Stimulated activated CD4-positive, alpha-beta T cell treated with anti-CD3 and anti-CD28 coated beads, Interleukin-4, amount 100 ng/mL, for 1 hour (primary cell): ENCODE data around the gene WDFY4.

Experiments
- DNase-seq: peaks from one replicate; pipeline ENCODE4 v3.0.0-alpha.2; 2020

WDFY4 gene

DNA sequence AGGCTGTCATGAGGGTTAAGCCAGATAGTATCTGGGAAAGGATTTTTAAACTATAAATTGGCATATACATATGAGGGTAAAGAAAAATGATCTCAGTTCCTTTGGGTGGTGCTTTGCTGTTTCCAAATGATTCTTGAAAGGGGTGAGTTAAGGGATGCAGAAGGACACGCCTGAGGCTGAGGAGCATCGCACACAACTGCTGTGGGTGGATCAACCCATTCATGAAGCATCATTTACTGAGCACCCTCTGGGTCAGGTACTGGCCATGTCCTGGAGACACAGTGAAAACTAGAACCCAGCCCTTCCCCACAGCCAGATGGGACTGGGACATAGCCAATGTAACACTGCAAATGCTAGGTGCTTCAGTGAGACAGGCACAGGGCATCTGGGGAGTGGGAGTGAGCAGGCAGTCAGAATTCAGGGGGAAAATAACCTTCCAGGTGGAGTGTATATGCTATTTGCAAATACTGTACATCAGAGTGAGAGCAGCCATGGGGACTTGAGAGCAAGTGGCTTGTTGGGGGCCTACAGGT lies 112.1 kb downstream of the WDFY4 start:
- DNase-seq: no peak

DNA sequence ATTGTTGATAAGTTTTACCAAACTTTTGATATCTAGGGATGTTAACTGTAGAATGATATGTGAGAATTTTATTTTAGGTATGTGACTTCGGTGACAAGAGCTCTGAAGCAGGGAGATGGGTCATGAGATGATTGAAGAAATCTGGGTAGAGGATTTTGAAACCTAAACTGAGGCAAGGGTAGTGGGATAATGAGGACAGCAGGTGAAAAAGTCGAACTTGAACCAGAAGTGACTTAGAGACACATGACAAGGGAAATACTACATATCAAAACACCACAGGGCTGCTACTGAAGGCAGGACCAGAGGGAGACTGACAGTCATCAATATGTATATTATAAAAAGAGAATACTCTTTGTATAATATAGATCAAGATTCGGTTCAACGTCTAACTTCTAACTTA lies 113.2 kb downstream of the WDFY4 start:
- DNase-seq: no peak

DNA sequence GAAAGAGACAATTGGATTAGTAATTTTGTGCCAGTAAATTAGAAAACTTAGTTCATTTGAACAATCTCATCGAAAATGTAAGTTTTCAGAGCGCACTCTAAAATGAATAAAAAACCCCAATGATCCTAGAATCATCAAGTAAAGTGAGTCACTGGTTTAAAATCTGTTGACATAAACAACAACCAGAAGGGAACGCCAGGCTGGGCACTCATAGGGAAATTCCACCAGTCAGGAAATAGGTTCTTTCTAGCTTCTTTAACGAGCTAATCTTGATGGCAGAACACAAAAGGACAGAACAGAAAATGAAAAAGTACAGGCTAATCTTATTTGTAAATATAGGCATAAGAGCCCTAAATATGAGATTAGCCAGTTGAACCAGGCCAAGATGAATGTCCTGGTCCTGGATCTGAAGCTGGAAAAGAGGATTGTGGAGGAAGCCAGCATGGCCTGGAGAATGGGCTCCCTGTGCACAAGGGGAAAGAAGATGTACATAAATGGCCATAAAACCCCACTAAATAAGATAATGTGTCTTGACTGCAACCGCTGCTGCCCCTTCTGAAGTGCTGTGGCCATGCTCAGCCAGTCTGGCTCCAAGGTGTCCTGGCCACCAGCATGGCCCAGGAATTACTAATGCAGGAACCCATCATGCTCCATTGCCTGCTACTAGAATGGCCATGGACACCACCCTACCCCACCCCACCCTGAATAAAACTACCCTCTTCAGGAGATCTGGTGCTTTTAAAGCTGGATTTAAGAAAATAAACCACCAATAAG lies 114.0 kb downstream of the WDFY4 start:
- no peak for DNase-seq

DNA sequence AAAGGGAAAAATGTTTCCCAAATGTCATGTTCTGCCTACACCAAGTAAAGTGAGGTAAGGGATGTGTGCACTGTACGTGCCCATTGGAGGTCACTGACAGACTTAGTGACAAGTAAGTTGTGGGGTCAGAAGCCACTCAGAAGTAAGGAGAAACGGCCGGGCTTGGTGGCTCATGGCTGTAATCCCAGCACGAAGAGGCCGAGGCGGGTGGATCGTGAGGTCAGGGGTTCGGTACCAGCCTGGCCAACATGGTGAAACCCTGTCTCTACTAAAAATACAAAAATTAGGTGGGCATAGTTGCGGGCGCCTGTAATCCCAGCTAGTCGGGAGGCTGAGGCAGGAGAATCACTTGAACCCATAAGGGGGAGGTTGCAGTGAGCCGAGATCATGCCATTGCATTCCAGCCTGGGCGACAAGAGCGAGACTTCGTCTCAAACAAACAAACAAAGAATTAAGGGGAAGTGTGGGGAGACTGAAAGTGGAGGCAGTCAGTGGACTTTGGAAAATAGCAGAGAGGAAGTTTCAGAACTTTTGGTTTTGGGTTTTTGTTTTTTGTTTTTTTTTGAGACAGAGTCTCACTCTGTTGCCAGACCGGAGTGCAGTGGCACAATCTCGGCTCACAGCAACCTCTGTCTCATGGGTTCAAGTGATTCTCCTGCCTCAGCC lies 114.8 kb downstream of the WDFY4 start:
- no peak for DNase-seq

DNA sequence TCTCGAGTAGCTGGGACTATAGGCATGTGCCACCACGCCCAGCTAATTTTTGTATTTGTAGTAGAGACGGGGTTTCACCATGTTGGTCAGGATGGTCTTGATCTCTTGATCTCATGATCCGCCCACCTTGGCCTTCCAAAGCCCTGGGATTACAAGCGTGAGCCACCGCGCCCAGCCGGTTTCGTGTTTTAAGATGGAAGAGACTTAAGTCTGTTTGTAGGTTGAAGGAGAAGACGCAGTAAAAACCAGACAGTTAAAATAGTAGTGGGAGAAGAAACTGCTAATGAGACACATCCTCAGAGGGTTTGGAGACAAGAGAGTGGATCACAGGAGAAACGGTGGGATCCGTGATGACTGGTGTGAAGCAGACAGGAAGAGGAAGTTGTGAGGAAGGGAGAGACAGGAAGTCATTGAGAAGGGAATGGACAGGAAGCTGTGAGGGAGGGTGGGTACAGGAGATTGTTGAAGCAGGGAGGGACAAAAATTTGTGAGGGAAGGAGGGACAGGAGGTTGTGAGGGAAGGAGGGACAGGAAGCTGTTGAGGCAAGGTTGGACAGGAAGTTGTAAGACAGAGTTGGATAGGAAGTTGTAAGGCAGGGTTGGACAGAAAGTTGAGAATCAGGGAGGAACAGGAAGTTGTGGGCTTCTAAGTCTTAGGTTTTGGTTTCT lies 115.5 kb downstream of the WDFY4 start:
- no peak for DNase-seq

DNA sequence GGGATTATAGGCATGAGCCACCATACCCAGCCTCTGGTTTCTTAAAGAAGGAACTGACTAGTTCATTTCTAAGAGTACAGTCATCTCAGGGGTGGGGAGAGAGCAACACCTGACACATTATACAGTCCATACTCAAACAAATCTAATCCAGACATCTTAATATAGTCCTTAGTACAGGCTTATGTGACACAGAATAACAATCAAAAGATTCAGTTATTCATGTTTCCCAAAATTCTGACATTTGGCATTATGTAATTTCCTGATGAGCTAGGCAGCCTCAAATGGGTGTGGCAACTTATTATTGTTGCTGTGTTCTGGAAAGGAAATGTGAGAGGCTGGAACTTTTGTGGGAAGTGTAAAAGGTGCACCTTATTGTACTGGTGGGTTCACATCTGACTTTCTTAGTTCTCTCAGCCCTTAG lies 116.3 kb downstream of the WDFY4 start:
- no peak for DNase-seq

DNA sequence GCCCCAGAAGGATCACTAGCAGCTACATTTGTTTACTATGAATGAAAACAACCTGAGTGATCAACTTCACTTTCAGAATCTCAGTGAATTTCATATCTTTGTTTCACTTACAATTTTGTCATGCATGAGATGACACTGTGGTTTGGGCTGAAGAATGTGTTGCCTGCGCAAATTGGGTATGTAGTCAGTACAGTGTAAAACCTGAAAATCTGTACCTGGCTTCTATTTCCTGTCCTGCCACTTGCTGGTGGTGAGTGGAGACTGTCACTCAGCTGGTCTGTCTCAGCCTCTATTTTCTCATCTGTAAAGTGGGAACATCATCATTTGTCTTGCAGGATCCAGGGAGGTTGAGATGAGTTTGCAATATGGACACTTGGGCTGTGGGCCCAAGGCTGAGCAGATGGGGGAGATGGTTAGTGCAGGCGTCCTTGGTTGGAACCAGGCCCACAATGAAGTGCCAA lies 118.0 kb downstream of the WDFY4 start:
- no peak for DNase-seq

DNA sequence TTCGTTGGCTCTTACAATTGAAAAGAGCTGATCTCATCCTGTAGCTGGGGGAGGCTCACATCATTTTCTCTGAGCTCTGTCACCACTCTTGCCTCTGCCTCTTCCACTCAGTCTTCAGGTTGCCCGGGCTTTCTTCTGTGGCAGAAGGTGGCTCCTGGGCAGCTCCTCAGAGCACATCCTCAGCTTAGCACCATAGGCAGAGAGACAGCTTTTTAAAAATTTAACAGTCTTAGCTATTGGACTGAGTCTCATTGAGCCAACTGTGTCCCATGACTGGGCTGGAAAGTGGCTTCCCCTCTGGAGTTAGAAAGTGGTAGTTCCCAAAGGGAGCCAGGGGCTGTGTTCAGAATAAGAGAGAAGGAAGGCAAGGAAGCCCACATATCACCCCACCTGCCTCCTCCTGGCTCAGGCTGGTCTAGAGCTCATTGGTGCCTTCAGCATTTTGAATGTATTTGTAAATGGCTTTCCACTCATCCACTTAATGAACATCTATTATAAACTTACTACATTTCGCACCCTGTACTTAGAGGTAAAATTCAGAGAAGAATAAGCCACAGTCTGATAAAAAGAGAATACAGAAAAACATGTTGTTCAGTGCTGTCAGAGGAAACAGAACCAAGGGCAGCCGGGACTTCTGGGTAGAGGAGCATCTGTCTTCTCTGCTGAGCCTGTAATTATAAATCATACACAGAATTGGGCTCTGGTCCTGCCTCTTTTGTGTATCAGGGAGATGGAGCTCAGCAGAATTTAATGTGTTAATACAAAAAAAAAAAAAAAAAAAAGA lies 119.3 kb downstream of the WDFY4 start:
- DNase-seq: no peak

DNA sequence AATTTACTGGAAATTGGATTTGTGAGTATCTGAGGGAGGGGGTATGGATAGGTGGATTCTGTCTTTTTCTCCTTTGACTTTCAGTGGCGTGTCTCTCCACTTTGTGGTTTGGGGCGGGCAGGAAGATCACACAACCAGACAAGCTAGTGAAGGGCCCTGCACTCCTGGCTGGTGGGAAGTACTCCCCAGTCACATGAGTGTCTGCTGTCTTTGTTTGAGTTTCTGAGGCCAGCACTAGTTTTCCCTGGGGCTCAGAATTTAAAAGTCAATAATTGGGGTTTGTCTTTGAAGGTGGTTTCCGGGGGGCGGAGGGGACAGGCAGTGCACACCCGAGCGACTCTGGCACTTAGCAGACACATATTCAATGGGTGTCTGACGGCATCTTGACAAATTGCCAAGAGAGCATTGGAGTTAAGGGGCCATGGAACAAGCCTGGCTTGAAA lies 120.1 kb downstream of the WDFY4 start:
- no peak for DNase-seq

DNA sequence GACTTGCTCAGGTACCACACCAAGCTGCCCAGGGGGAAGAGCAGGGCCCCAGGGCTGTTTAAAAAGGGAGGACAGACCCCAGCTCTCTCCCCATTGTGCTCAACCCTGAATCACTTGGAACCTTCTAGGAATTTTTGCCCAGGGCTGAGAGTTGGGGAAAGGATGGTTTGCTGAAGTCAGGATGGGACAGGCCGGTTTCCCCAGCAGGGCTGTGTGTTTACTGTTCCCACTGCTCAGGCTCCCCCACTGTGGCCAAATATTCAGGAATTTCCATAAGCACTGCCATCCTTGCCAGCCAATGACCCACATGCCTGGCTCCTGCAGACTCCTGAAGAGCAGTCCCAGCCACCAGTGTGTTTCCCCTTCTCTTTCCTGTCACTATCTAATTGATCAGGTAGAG lies 120.7 kb downstream of the WDFY4 start:
- DNase-seq: no peak

DNA sequence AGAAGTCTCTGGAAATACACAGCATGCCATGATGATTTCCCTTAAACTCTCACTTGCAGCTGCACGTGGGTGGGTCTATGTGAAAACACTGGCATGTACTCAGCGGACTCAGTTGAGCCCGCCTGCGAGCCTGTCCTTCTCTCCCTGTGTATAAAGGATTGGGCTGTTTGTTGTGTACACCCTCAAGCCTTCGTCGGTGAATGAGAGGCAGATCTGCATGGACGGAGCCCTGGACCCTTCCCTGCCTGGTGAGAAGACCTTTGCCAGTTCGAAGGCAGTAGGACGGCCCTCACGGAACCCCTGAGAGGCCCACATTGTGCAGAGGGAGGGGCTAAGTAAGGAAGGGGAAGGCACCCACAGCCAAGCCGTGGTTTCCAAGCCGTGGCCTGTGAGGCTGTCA lies 121.2 kb downstream of the WDFY4 start:
- DNase-seq: no peak

DNA sequence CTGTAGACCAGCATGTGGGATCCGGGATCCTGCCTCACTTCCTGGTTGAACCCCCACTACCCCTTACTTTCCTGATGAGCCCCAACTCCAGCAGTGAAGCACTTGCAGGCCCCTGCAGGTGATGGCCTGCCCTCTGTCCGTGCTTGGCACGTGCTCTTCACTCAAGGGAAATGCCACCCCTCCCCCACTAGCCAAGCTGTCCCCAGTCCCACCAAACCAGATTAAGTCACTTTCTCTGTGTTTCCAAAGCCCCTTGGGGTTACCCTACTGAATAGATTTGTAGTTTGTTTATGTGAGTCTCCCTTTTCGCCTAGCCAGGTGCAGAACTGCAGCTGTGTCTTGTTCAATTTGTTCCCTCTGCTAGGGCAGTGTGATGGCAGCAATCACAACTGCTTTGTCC lies 121.7 kb downstream of the WDFY4 start:
- DNase-seq: no peak

DNA sequence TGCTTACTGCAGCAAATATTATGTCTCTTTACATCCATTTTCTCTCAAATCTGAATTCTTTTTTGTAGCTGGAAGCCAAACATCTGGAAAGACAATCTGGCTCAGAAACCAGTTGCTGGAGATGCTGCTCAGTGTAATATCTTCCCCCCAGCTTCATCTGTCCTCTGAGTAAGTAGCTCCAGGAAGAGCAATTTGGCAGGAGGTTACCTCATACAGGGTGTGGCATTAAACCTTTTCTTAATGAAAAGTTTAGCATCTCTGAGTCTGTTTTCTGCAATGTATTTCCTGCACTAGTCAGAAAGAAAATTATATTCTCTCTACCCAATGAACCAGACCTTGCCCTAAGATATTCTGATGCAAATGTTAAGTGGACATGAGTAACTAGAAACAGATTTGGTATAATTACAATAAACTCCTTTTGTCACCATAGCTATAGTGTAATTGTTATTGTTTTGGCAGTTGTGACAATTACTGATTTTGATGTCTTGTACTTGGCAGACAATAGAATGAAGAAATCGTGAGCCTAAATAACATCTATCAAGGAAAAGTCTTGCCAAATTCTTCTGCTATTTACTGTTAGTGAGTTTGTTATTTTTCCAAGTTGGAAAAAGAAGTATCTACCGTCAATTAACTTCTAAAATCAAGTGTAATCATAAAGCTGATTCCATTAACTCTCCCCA lies 123.3 kb downstream of the WDFY4 start:
- no peak for DNase-seq

DNA sequence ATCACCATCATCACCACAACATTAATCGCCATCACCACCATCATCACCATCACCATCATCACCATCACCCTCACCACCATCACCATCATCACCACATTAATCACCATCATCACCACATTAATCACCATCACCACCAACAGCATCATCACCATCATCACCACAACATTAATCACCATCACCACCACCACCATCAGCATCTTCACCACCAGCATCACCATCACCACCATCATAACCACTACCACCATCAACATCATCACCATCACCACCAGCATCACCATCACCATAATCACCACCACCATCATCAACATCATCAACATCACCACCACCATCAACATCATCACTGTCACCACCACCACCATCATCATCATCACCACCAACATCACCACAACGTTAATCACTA lies 124.6 kb downstream of the WDFY4 start:
- DNase-seq: no peak

DNA sequence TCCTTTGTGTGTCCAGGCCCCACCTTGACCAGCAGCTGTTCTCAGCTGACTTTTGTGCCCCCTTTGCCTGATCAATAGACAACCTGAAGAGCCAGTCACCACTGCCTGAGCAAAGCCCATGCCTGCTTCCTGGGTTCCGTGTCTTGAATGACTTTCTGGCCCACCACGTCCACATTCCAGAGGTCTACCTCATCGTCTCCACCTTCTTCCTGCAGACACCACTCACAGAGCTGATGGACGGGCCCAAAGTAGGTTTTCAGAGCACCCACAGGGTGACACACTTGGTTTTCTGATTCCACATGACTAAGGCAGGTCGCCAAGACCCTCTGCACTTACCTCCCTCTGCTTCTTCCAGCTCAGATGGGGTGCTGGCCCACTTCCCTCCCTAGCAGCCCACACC lies 126.8 kb downstream of the WDFY4 start:
- DNase-seq: no peak

DNA sequence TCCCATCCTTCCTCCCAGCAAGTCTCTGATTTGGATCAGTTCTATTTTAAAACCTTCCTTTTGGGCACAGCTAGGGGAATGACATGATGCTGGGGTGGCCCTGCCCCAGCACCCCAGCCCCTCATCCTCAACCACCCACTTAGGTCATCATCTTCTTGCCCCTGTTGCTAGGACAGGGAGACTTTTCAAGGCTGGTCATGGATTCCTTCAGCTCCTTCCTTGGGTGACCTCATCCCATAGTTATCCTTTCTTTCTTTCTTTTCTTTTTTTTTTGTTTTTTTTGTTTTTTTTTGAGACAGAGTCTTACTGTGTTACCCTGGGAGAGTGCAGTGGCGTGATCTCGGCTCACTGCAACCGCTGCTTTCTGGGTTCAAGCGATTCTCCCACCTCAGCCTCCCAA lies 127.2 kb downstream of the WDFY4 start:
- no peak for DNase-seq

DNA sequence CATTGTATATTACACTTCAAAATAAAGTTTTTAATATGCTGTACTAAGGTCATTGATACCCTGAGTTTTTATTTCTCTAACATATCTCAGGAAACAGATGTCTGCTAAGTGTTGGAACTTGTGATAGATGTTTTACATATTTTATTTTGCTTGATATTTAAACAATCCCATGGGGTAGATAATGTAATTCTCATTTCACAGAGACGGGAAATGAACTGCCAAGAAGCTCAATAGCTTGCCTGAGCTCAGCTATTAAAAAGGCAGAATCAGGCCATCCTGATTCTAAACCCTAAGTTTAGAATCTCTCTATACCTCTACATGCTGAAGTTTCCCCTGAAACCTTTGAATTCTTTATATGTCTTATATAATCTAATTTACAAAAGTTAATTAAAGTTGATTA lies 128.6 kb downstream of the WDFY4 start:
- no peak for DNase-seq

DNA sequence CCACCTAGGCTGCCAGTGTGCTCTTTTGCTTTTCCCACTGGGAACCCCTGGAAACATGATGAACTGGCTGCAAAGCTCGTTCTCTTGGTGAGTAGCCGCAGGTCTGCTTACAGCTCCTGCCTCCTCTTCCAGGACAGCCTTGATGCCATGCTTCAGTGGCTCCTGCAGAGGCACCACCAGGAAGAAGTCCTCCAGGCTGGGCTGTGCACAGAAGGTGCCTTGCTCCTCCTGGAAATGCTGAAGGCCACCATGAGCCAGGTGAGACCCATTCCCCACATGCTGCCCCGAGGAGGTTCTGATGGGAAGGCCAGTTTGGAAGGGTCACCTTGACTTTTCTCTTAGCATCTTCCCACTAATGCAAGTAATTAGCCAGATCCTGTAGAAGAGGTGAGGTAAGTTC lies 129.2 kb downstream of the WDFY4 start:
- no peak for DNase-seq

DNA sequence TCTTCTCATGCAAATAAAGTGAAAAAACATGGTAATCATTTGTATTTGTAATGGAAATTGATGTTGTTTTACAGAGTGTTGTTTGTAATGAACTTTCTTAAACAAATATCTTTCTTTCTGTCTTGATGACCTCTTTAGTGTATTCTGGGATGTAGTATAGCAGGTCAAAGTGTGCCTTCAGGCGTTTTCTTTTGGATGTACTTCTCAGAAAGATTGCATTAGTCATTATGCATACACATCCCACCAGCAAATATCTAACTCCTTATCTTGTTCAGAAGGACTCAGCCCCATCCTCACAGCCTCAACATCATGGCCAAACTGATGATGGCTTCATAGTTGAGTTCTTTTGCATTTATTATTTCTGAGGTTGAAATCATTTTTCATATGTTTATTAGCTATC lies 130.3 kb downstream of the WDFY4 start:
- no peak for DNase-seq

DNA sequence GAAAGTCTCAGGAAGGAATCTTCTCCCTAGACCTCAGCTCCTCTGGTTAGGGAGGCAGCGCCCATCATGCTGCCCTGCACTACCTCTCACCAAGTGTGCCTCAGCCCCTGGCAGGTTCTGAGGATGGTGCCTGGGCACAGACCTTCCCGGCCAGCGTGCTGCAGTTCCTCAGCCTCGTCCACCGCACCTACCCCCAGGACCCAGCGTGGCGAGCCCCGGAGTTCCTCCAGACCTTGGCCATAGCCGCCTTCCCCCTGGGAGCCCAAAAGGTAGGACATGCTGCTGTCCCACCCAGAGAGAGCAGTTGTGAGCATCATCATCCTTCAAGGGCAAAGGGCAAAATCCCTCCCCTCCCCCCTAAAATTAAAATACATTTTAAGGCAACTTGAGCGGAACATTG lies 132.5 kb downstream of the WDFY4 start:
- DNase-seq: no peak

DNA sequence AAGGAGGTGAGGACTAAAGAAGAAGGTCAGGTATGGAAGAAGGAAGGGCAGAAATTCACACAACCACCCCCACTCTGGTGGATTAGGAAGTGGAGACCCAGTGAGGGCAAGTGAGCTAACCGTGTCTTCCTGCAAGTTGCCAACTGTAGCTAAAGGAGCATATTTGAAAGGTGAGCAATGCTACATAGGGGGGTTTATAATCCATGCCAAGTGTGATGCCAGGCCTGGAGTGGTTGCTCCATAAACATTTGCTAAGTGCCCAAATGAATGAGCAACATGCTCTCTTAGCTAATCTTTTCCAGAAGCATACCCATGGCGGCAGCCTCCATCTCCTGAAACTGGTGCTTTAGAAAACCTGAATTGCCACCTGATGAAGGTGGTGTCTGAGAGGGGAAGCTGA lies 133.4 kb downstream of the WDFY4 start:
- DNase-seq: no peak

DNA sequence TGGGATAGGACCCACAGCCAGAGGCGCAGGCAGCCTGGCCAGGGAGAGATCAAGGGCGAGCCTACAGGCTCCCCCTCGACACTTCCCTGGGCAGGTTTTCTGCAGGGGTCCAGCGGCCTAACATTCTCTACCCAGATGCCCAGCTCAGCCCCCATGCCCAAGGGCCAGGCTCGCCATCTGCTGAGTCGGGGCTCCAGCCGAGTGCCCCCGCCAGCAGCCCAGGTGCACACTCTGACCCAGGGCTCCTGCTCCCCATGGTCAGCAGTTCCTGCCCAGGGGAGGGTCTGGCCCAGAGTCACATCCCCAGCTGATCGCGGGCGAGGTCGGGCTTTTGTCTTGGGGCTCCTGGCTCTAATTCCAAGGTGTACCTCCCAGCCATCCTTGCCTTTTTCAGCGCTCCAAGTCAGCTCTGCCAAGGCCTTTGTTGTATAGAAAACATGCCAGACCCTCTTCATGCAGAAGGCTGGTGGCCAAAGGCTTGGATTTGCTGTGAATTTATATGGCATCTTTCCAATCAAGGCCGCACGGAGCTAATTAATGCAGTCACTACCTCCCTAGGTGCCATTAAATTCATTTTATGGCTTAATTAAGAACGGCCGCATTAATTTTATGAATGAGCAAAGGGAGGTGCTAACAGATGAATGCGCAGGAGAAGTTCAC lies 134.3 kb downstream of the WDFY4 start:
- no peak for DNase-seq
